IMR-90 (cell line): Measurements from ENCODE around the gene NT5DC3. TPM values are rescaled to one million over a fixed set of nuclear protein-coding genes. Genes with fewer than 3 reads are reported as not detected.

Source experiments
- ATAC-seq: fragments of 200-7000 bp; cut with Tn5 transposase; 2 replicates; pipeline ENCODE4 v1.9.1; 2020; ENCODE audit warnings: low read depth, mild to moderate bottlenecking, moderate library complexity
- BruUV-seq: library from RNA; stranded (reverse); fragments of 400-500 nt; replicated peaks from 2 replicates; lab custom pipeline; 2021; lab: Mats Ljungman, UMichigan
- CTCF ChIA-PET: fragments of 300-600 bp; formaldehyde crosslinking; extraction: SDS; loops from one replicate; lab custom pipeline; 2021; ENCODE audit warnings: antibody characterized with exemption; lab: Yijun Ruan, JAX
- POLR2A ChIA-PET: fragments of 300-600 bp; sonication (Branson Sonifier 250); formaldehyde crosslinking; loops from one replicate; lab custom pipeline; 2022; ENCODE audit warnings: antibody characterized with exemption; ENCODE audit not compliant: unreplicated experiment; lab: Charles Lee
- DNase-seq: peaks from one replicate; pipeline ENCODE4 v3.0.0; 2013
- H2AFZ ChIP-seq: replicated peaks from 2 replicates; pipeline ENCODE3; 2013; ENCODE audit warnings: low read length, mild to moderate bottlenecking; ENCODE audit not compliant: poor library complexity
- H2AK5ac ChIP-seq: 2 replicates; pipeline ENCODE4 v1.6.1; 2013; ENCODE audit warnings: low read depth, low read length, inconsistent platforms
- H2AK9ac ChIP-seq: replicated peaks from 2 replicates; pipeline ENCODE3; 2013; ENCODE audit warnings: mild to moderate bottlenecking, low read depth, low read length, moderate library complexity; ENCODE audit not compliant: poor library complexity
- H2BK120ac ChIP-seq: 2 replicates; pipeline ENCODE4 v1.6.1; 2013; ENCODE audit warnings: low read depth, low read length, inconsistent platforms
- H2BK15ac ChIP-seq: 3 replicates; pipeline ENCODE4 v1.6.1; 2013; ENCODE audit warnings: low read depth, low read length, inconsistent platforms
- H2BK20ac ChIP-seq: 2 replicates; pipeline ENCODE4 v1.6.1; 2013; ENCODE audit warnings: low read depth, mild to moderate bottlenecking, inconsistent platforms, low read length, moderate library complexity
- H2BK5ac ChIP-seq: 2 replicates; pipeline ENCODE4 v1.6.1; 2013; ENCODE audit warnings: mild to moderate bottlenecking, low read depth, low read length, inconsistent platforms; ENCODE audit not compliant: poor library complexity, severe bottlenecking
- H3K14ac ChIP-seq: replicated peaks from 2 replicates; pipeline ENCODE4 v1.6.1; 2013; ENCODE audit warnings: low read depth, low read length, inconsistent platforms
- H3K18ac ChIP-seq: 2 replicates; pipeline ENCODE4 v1.6.1; 2013; ENCODE audit warnings: low read depth, low read length, control low read depth
- H3K23ac ChIP-seq: 2 replicates; pipeline ENCODE4 v1.6.1; 2013; ENCODE audit warnings: low read depth, low read length, inconsistent platforms
- H3K27ac ChIP-seq: 2 replicates; pipeline ENCODE4 v1.5.1; 2013; ENCODE audit warnings: mild to moderate bottlenecking, control low read depth, low read length; ENCODE audit not compliant: insufficient read depth
- H3K27me3 ChIP-seq: 2 replicates; pipeline ENCODE4 v1.6.1; 2013; ENCODE audit warnings: low read length; ENCODE audit not compliant: control insufficient read depth, insufficient read depth
- H3K36me3 ChIP-seq: 2 replicates; pipeline ENCODE4 v1.6.1; 2013; ENCODE audit warnings: low read length, mixed read lengths; ENCODE audit not compliant: control insufficient read depth, insufficient read depth
- H3K4ac ChIP-seq: 2 replicates; pipeline ENCODE4 v1.6.1; 2013; ENCODE audit warnings: low read depth, low read length, inconsistent platforms
- H3K4me1 ChIP-seq: 2 replicates; pipeline ENCODE4 v1.6.1; 2013; ENCODE audit warnings: low read length, mixed read lengths; ENCODE audit not compliant: control insufficient read depth, insufficient read depth
- H3K4me2 ChIP-seq: 2 replicates; pipeline ENCODE4 v1.6.1; 2013; ENCODE audit warnings: low read depth, mild to moderate bottlenecking, control low read depth, low read length, moderate library complexity
- H3K4me3 ChIP-seq: 2 replicates; pipeline ENCODE4 v1.5.1; 2013; ENCODE audit warnings: low read depth, mild to moderate bottlenecking, control low read depth, low read length, moderate library complexity; ENCODE audit not compliant: insufficient read depth
- H3K56ac ChIP-seq: 2 replicates; pipeline ENCODE4 v1.6.1; 2013; ENCODE audit warnings: low read length, inconsistent platforms; ENCODE audit not compliant: insufficient read depth; ENCODE audit errors: extremely low read depth
- H3K79me1 ChIP-seq, 2 experiments: 2 replicates each; pipeline ENCODE4 v1.6.1; 2013; ENCODE audit warnings: low read length in 2 of 2, inconsistent platforms in 1 of 2, low read depth in 1 of 2
- H3K9ac ChIP-seq: 2 replicates; pipeline ENCODE4 v1.6.1; 2013; ENCODE audit warnings: low read depth, low read length, control low read depth
- H3K9me1 ChIP-seq: 2 replicates; pipeline ENCODE4 v1.6.1; 2013; ENCODE audit warnings: low read length, inconsistent platforms; ENCODE audit not compliant: insufficient read depth
- H3K9me3 ChIP-seq: 2 replicates; pipeline ENCODE4 v1.6.1; 2013; ENCODE audit warnings: low read length; ENCODE audit not compliant: control insufficient read depth, insufficient read depth
- H4K20me1 ChIP-seq: 2 replicates; pipeline ENCODE4 v1.6.1; 2013; ENCODE audit warnings: low read length, inconsistent platforms; ENCODE audit not compliant: insufficient read depth
- H4K5ac ChIP-seq: 2 replicates; pipeline ENCODE4 v1.6.1; 2013; ENCODE audit warnings: mild to moderate bottlenecking, low read depth, low read length, control low read depth
- H4K8ac ChIP-seq, 2 experiments: 2 replicates each; pipeline ENCODE4 v1.6.1; 2013; ENCODE audit warnings: low read depth in 2 of 2, low read length in 2 of 2, control low read depth in 1 of 2, inconsistent platforms in 1 of 2
- H4K91ac ChIP-seq: 2 replicates; pipeline ENCODE4 v1.6.1; 2013; ENCODE audit warnings: low read depth, low read length, inconsistent platforms; ENCODE audit not compliant: insufficient read depth
- BHLHE40 ChIP-seq: fragments of 150-350 bp; IDR thresholded peaks from 2 replicates; pipeline ENCODE4 v1.6.1; 2016; ENCODE audit warnings: mild to moderate bottlenecking, low read depth, low read length
- CEBPB ChIP-seq: IDR thresholded peaks from 2 replicates; pipeline ENCODE4 v1.6.1; 2012; ENCODE audit warnings: low read depth, low read length, improper control_type of control experiment
- CHD1 ChIP-seq: IDR thresholded peaks from 2 replicates; pipeline ENCODE4 v1.6.1; 2012; ENCODE audit warnings: low read depth, low read length, improper control_type of control experiment
- CTCF ChIP-seq: conservative IDR thresholded peaks from 2 replicates; pipeline ENCODE4 v1.5.1; 2012; ENCODE audit warnings: mild to moderate bottlenecking, low read depth, low read length, improper control_type of control experiment
- ELK1 ChIP-seq: fragments of 150-350 bp; IDR thresholded peaks from 2 replicates; pipeline ENCODE4 v1.6.1; 2016; ENCODE audit warnings: low read depth, mild to moderate bottlenecking, low read length, moderate library complexity, borderline replicate concordance
- FOS ChIP-seq: fragments of 150-350 bp; IDR thresholded peaks from 2 replicates; pipeline ENCODE4 v1.6.1; 2016; ENCODE audit warnings: low read depth, low read length
- MAFK ChIP-seq: IDR thresholded peaks from 2 replicates; pipeline ENCODE4 v1.6.1; 2012; ENCODE audit warnings: low read depth, low read length, improper control_type of control experiment
- MAZ ChIP-seq: IDR thresholded peaks from 2 replicates; pipeline ENCODE4 v1.6.1; 2012; ENCODE audit warnings: low read depth, mild to moderate bottlenecking, low read length, improper control_type of control experiment, moderate library complexity, borderline replicate concordance
- MXI1 ChIP-seq: IDR thresholded peaks from 2 replicates; pipeline ENCODE4 v1.6.1; 2012; ENCODE audit warnings: low read depth, mild to moderate bottlenecking, low read length, moderate library complexity, borderline replicate concordance
- NFE2L2 ChIP-seq: fragments of 150-350 bp; IDR thresholded peaks from 2 replicates; pipeline ENCODE4 v1.6.1; 2016; ENCODE audit warnings: low read depth, mild to moderate bottlenecking, low read length
- POLR2A ChIP-seq: IDR thresholded peaks from 2 replicates; pipeline ENCODE4 v1.6.1; 2012; ENCODE audit warnings: mild to moderate bottlenecking, low read depth, low read length
- RAD21 ChIP-seq: IDR thresholded peaks from 2 replicates; pipeline ENCODE4 v1.6.1; 2012; ENCODE audit warnings: low read length, improper control_type of control experiment
- RCOR1 ChIP-seq: IDR thresholded peaks from 2 replicates; pipeline ENCODE4 v1.6.1; 2012; ENCODE audit warnings: mild to moderate bottlenecking, low read length, improper control_type of control experiment; ENCODE audit not compliant: insufficient replicate concordance
- RFX5 ChIP-seq: IDR thresholded peaks from 2 replicates; pipeline ENCODE4 v1.8.0; 2012; ENCODE audit warnings: low read depth, mild to moderate bottlenecking, low read length, moderate library complexity
- SMC3 ChIP-seq: fragments of 150-350 bp; IDR thresholded peaks from 2 replicates; pipeline ENCODE4 v1.6.1; 2016; ENCODE audit warnings: low read depth, mild to moderate bottlenecking, antibody characterized with exemption, low read length, moderate library complexity
- USF2 ChIP-seq: fragments of 150-350 bp; IDR thresholded peaks from 2 replicates; pipeline ENCODE4 v1.6.1; 2017; ENCODE audit warnings: mild to moderate bottlenecking, antibody characterized with exemption, low read length, low read depth
- WGBS, 2 experiments: methylation state at CpG; one replicate each; pipeline versions ENCODE4 v1.1.5 to v1.1.7; 2013; ENCODE audit warnings: missing lambda C conversion rate in 2 of 2; ENCODE audit not compliant: insufficient read length in 1 of 2; ENCODE audit errors: extremely low coverage in 2 of 2; 5-methylcytosine and 5-hydroxymethylcytosine counted together
- dilution Hi-C: fragments of 300-500 bp; cut with HindIII; formaldehyde crosslinking; loops from one replicate; pipeline ENCODE4 v1.14.3; 2018; ENCODE audit warnings: low sequenced_read_pairs; ENCODE audit not compliant: unreplicated experiment
- in situ Hi-C: fragments of 300-500 bp; cut with MboI; formaldehyde crosslinking; loops from 3 replicates; pipeline ENCODE4 v1.14.3; 2019; ENCODE audit warnings: low sequenced_read_pairs, inconsistent platforms, mixed read lengths
- intact Hi-C: fragments of 100-400 bp; cut with micrococcal nuclease; formaldehyde crosslinking; loops from 2 replicates; pipeline ENCODE4 v1.10.0; 2022
- polyA plus RNA-seq, 3 experiments: library from polyadenylated mRNA; depleted of rRNA; stranded (reverse); fragments of >200 nt; gene quantifications; 2 replicates each; pipeline ENCODE4 v1.2.3, GENCODE V29; 2012; ENCODE audit warnings: low replicate concordance in 1 of 3
- total RNA-seq: library from RNA; depleted of rRNA; stranded (reverse); fragments of >200 nt; gene quantifications from 2 replicates; pipeline ENCODE4 v1.2.3, GENCODE V29; 2012

Gene NT5DC3
- total and polyA plus RNA-seq, 2 of the 4 experiments (the other 2 are of a cell fraction): 7.3 to 17.6 TPM

- Histone ChIP-seq H4K5ac (no peak overlapping the region), H2BK120ac (no peak overlapping the region), H3K27ac (no peak overlapping the region), H3K4me2 (no peak overlapping the region), H4K8ac (no peak overlapping the region), H3K27me3 (no peaks in the 10 kb centered on the region), H3K9me1 (peaks cover 14% of the 10 kb centered on the region), H3K14ac (no peak overlapping the region), H2BK5ac (no peak overlapping the region), H3K4me3 (no peak overlapping the region), H2BK20ac (no peak overlapping the region), H3K36me3 (peaks cover 15% of the 10 kb centered on the region), H2AK5ac (no peak overlapping the region), H2AFZ (no peak overlapping the region), H4K91ac (no peak overlapping the region), H3K56ac (no peak overlapping the region), H3K23ac (no peak overlapping the region), H3K79me1 (peaks cover 0 to 5% of the 10 kb centered on the region in 2 experiments; a peak in 2 of 4 replicates), H3K9ac (no peak overlapping the region), H4K20me1 (no peaks in the 10 kb centered on the region), H3K4ac (no peak overlapping the region), H3K9me3 (no peaks in the 10 kb centered on the region), H2BK15ac (no peak overlapping the region), H3K4me1 (peaks cover 7% of the 10 kb centered on the region), H2AK9ac (no peak overlapping the region), H3K18ac (no peak overlapping the region)
- DNase-seq (no peak), ATAC-seq (no peak)
- ChIA-PET POLR2A (no interaction called here), CTCF (no interaction called here)
- TSS peak; percentile 20 for BruUV-seq
- TF ChIP-seq CTCF (no peak), POLR2A (no peak), MAZ (no peak), FOS (no peak), USF2 (no peak), RAD21 (no peak), CHD1 (no peak), RFX5 (no peak), BHLHE40 (no peak), MAFK (no peak), MXI1 (no peak), RCOR1 (no peak), NFE2L2 (no peak), ELK1 (no peak), SMC3 (no peak), CEBPB (no peak)
- dilution Hi-C loops (no loop called here), intact Hi-C loops (no loop called here), in situ Hi-C loops (loop anchor here (5.0 to 10.0 kb wide), 2 partner anchors 92 to 160 kb away; partner anchors contain the start of gene HSP90B1)
- 100% methylated on average over 2 of the region's 10 CpGs; no CpG with 5 or more reads in 1 of the 2 experiments for WGBS, 2 experiments
These were observed 66.0 kb downstream of the NT5DC3 start for GRCh38 chr12:103774977-103775560.
